Liver (tissue), 9 donors: ENCODE results near the gene SLC38A1. TPM values are rescaled to one million over a fixed set of nuclear protein-coding genes. Genes with fewer than 3 reads are reported as not detected.

Source experiments
- DNase-seq: peaks from one replicate; pipeline ENCODE4 v3.0.0-alpha.2; 2017; ENCODE audit warnings: low spot score
- H3K27ac ChIP-seq, 2 donors: one replicate each; pipeline ENCODE4 v1.7.0; 2013; ENCODE audit warnings: inconsistent platforms in 2 of 2, low read length in 2 of 2, control low read depth in 1 of 2, low read depth in 1 of 2, mild to moderate bottlenecking in 1 of 2
- H3K27me3 ChIP-seq, 4 donors: one replicate each; pipeline versions ENCODE4 v1.6.1 to v1.7.0; 2013; ENCODE audit warnings: low read length in 3 of 4, inconsistent platforms in 1 of 4, mild to moderate bottlenecking in 1 of 4, moderate library complexity in 1 of 4; ENCODE audit not compliant: control insufficient read depth in 4 of 4, insufficient read depth in 4 of 4
- H3K36me3 ChIP-seq, 4 donors: one replicate each; pipeline versions ENCODE4 v1.6.1 to v1.7.0; 2013; ENCODE audit warnings: low read length in 3 of 4, mild to moderate bottlenecking in 3 of 4, low read depth in 1 of 4, moderate library complexity in 1 of 4; ENCODE audit not compliant: control insufficient read depth in 4 of 4, insufficient read depth in 3 of 4
- H3K4me1 ChIP-seq, 4 donors: one replicate each; pipeline versions ENCODE4 v1.6.1 to v1.7.0; 2013; ENCODE audit warnings: low read length in 3 of 4, mild to moderate bottlenecking in 3 of 4, moderate library complexity in 1 of 4; ENCODE audit not compliant: control insufficient read depth in 4 of 4, insufficient read depth in 4 of 4
- H3K4me3 ChIP-seq, 3 donors: one replicate each; pipeline versions ENCODE4 v1.6.1 to v1.7.0; 2013; ENCODE audit warnings: low read length in 3 of 3, control low read depth in 1 of 3, low read depth in 1 of 3, mild to moderate bottlenecking in 1 of 3
- H3K9ac ChIP-seq, 2 donors: one replicate each; pipeline ENCODE4 v1.7.0; 2013; ENCODE audit warnings: low read length in 2 of 2, mild to moderate bottlenecking in 2 of 2, moderate library complexity in 2 of 2, control low read depth in 1 of 2, low read depth in 1 of 2
- H3K9me3 ChIP-seq, 4 donors: one replicate each; pipeline versions ENCODE4 v1.6.1 to v1.7.0; 2013; ENCODE audit warnings: low read length in 3 of 4; ENCODE audit not compliant: control insufficient read depth in 4 of 4
- CTCF ChIP-seq: fragments of 150-350 bp; IDR thresholded peaks from 2 replicates; pipeline ENCODE4 v1.5.1; 2017; ENCODE audit warnings: improper control_type of control experiment, low read depth, low read length; ENCODE audit not compliant: missing input control
- EGR1 ChIP-seq, 2 donors: IDR thresholded peaks; 2 replicates each; pipeline ENCODE4 v1.6.1; 2016 to 2018; ENCODE audit warnings: antibody characterized with exemption in 2 of 2, low read depth in 2 of 2
- FOXA2 ChIP-seq: IDR thresholded peaks from 2 replicates; pipeline ENCODE4 v1.6.1; 2016; ENCODE audit warnings: antibody characterized with exemption
- GABPA ChIP-seq, 2 donors: IDR thresholded peaks in 1 of 2; conservative IDR thresholded peaks in 1 of 2; 2 replicates each; pipeline ENCODE4 v1.6.1; 2016; ENCODE audit warnings: antibody characterized with exemption in 2 of 2, mild to moderate bottlenecking in 1 of 2, moderate library complexity in 1 of 2
- HNF4G ChIP-seq: IDR thresholded peaks from 2 replicates; pipeline ENCODE4 v1.6.1; 2016; ENCODE audit warnings: antibody characterized with exemption
- JUND ChIP-seq, 2 donors: IDR thresholded peaks; 2 replicates each; pipeline ENCODE4 v1.6.1; 2016; ENCODE audit warnings: antibody characterized with exemption in 2 of 2
- NR2F2 ChIP-seq: IDR thresholded peaks from 2 replicates; pipeline ENCODE4 v1.6.1; 2016; ENCODE audit warnings: antibody characterized with exemption
- RAD21 ChIP-seq, 2 donors: IDR thresholded peaks; 2 replicates each; pipeline ENCODE4 v1.6.1; 2016; ENCODE audit warnings: antibody characterized with exemption in 2 of 2, mild to moderate bottlenecking in 2 of 2
- REST ChIP-seq: IDR thresholded peaks from 2 replicates; pipeline ENCODE4 v1.6.1; 2016; ENCODE audit warnings: antibody characterized with exemption, mild to moderate bottlenecking
- RXRA ChIP-seq, 2 donors: IDR thresholded peaks; 2 replicates each; pipeline ENCODE4 v1.6.1; 2017 to 2018; ENCODE audit warnings: antibody characterized with exemption in 2 of 2, mild to moderate bottlenecking in 1 of 2
- SP1 ChIP-seq: IDR thresholded peaks from 2 replicates; pipeline ENCODE4 v1.6.1; 2018; ENCODE audit warnings: antibody characterized with exemption, mild to moderate bottlenecking
- YY1 ChIP-seq: IDR thresholded peaks from 2 replicates; pipeline ENCODE4 v1.6.1; 2016; ENCODE audit warnings: antibody characterized with exemption, mild to moderate bottlenecking
- WGBS: extraction: QIAGEN DNeasy Blood & Tissue Kit; methylation state at CpG from one replicate; pipeline ENCODE4 v1.1.7; 2013; 5-methylcytosine and 5-hydroxymethylcytosine counted together
- polyA plus RNA-seq, 2 donors: library from polyadenylated mRNA; stranded (reverse) in 1 of 2; unstranded in 1 of 2; fragments of 200-250 nt in 1 of 2; fragments of >200 nt in 1 of 2; fragmentation: Nextera tagmentation in 1 of 2; extraction: Ambion mirVana in 1 of 2; gene quantifications; one replicate each; pipeline versions ENCODE4 v1.2.1 to v1.2.3, GENCODE V29; 2013 to 2015
- total RNA-seq, 2 donors: library from RNA; depleted of rRNA; stranded (reverse); fragments of >200 nt; gene quantifications; one replicate each; pipeline ENCODE4 v1.2.3, GENCODE V29; 2014
- TF ChIP-seq, protein P1 (sequence below): IDR thresholded peaks from 2 replicates; pipeline ENCODE4 v1.6.1; 2016; ENCODE audit warnings: antibody characterized with exemption
- TF ChIP-seq, protein P2 (sequence below): IDR thresholded peaks from 2 replicates; pipeline ENCODE4 v1.6.1; 2016; ENCODE audit warnings: antibody characterized with exemption
- donor health status: healthy.
- donor health status: healthy.
- donor health status: healthy.
- donor health status: healthy.
- donor health status: healthy.

Gene SLC38A1
- total and polyA plus RNA-seq, 4 donors, result 6.2 to 14.9 (median 9.6) TPM

DNA sequence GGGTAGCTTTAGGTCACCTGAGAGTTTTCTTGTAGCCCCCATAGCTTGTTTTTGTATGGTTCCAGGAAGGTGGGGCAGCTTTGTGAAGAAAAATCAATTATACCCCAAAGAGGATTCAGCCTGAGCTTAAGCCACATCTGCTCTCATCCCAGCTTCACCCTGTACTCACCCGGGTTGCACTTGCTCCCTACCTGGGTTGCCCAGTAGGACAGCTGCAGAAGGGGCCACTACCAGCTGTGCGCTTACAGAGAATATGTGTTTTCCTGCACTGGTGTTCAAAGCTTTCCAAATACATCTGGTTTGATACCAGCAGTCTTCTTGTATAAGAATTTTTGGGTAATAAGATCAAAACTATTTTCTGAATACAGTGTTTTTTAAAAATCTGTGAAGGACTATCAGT lies 3.0 kb upstream of the SLC38A1 start:
- no peaks in the 10 kb centered on the region for H3K27me3 ChIP-seq
- no peak overlapping the region for H3K27ac ChIP-seq
- no peak for DNase-seq
- H3K9me3 ChIP-seq, result no peaks in the 10 kb centered on the region
- WGBS, result 82% methylated on average over 2 of the region's 2 CpGs
- H3K4me1 ChIP-seq, result peaks cover 0 to 27% (median 20%) of the 10 kb centered on the region in 4 donors
- no peaks in the 10 kb centered on the region for H3K36me3 ChIP-seq
- no peak overlapping the region for H3K9ac ChIP-seq
- TF ChIP-seq, protein P1, sequence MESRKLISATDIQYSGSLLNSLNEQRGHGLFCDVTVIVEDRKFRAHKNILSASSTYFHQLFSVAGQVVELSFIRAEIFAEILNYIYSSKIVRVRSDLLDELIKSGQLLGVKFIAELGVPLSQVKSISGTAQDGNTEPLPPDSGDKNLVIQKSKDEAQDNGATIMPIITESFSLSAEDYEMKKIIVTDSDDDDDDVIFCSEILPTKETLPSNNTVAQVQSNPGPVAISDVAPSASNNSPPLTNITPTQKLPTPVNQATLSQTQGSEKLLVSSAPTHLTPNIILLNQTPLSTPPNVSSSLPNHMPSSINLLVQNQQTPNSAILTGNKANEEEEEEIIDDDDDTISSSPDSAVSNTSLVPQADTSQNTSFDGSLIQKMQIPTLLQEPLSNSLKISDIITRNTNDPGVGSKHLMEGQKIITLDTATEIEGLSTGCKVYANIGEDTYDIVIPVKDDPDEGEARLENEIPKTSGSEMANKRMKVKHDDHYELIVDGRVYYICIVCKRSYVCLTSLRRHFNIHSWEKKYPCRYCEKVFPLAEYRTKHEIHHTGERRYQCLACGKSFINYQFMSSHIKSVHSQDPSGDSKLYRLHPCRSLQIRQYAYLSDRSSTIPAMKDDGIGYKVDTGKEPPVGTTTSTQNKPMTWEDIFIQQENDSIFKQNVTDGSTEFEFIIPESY, result no peak
- TF ChIP-seq FOXA2 (no peak), HNF4G (no peak)
- no peak overlapping the region for H3K4me3 ChIP-seq

DNA sequence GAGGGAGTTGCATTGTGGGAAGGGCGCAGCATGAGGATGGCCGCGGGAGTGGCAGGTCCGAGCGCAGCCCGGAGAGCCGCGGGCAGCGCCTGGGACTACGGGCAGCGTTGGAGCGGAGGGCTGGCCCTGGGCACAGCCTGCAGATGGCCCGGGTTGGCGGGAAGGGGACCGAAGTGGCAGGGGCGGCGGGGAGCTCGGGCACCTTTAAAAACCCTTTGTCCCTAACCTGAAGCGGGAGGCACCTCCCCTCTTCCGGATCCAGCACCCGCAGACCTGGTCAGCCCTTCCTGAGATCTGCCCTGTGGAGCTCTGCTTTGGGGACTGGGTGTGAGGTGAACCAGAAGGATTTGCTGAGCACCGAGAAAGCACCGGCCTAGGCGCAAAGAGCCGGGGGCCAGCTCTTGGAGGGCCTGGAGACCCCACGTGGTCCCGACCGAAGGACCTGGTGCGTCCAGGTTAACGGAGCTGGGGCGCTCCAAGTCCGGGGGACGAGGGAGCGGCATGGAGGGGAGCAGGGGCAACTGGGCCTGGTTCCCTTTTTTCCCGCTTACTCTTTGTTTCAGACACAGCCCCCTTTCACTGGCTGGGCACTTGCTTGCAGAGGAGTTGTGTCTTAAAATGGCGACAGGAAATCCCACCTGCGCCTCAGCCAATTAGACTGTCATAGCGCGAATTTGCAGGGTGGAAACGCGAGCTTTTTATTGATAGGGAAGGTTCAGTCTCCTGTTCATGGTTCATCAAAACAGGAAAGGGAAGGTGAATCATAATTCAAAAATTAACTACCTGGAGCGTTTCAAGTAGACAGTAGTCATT lies 792 bp upstream of the SLC38A1 start:
- H3K27ac ChIP-seq, result peak overlapping the region; percentile 44 to 77
- peaks cover 0 to 30% (median 23%) of the 10 kb centered on the region in 4 donors for H3K4me1 ChIP-seq
- TF ChIP-seq RXRA (IDR thresholded peaks at IDR 0.05) (no peak), EGR1 (IDR thresholded peaks at IDR 0.05; ENCODE audit: low read depth in 2 of 2) (no peak), JUND (IDR thresholded peaks at IDR 0.05) (no peak), RAD21 (IDR thresholded peaks at IDR 0.05) (no peak), NR2F2 (no peak), SP1 (no peak), GABPA (IDR thresholded peaks at IDR 0.05 in 1 of 2, conservative IDR thresholded peaks at IDR 0.05 in 1 of 2) (no peak), REST (no peak), CTCF (no peak), YY1 (no peak)
- TF ChIP-seq, protein P1, result no peak
- TF ChIP-seq, protein P2, sequence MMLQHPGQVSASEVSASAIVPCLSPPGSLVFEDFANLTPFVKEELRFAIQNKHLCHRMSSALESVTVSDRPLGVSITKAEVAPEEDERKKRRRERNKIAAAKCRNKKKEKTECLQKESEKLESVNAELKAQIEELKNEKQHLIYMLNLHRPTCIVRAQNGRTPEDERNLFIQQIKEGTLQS, result no peak
- no peaks in the 10 kb centered on the region for H3K27me3 ChIP-seq
- H3K4me3 ChIP-seq, result peak overlapping the region; percentile 26 to 79 (median 62)
- WGBS, result 26% methylated on average over 42 of the region's 42 CpGs
- H3K9me3 ChIP-seq, result no peaks in the 10 kb centered on the region
- H3K9ac ChIP-seq, result no peak overlapping the region
- no peaks in the 10 kb centered on the region for H3K36me3 ChIP-seq
- DNase-seq, result no peak
